Hematopoietic multipotent progenitor cell (in vitro differentiated cells): Measurements from ENCODE around the gene SEMG1. TPM values are rescaled to one million over a fixed set of nuclear protein-coding genes. Genes with fewer than 3 reads are reported as not detected.
A peak's percentile ranks its signal among the peaks of the same experiment; 100 is the strongest.

Experiments
- DNase-seq, 3 donors: peaks; one replicate each; pipeline ENCODE4 v3.0.0-alpha.2; 2011 to 2015; ENCODE audit warnings: low read depth in 2 of 3, low spot score in 2 of 3
- total RNA-seq: library from RNA; depleted of rRNA; stranded (reverse); fragments of >200 nt; gene quantifications from one replicate; pipeline ENCODE4 v1.2.3, GENCODE V29; 2012

Gene SEMG1
- total RNA-seq, result not detected

GRCh38 chr20:45206725-45207124, at the start of gene SEMG1:
Gene SEMG1 (plus strand): TSS chr20:45207033. CDS start chr20:45207054, 21 bp downstream.
- DNase-seq, result peak in 2 of 3 donors; percentile 8 to 41

GRCh38 chr20:45157962-45158361, 48.9 kb upstream of the SEMG1 start:
- DNase-seq, result no peak

GRCh38 chr20:45163083-45163803, 43.6 kb upstream of the SEMG1 start:
- no peak for DNase-seq

GRCh38 chr20:45164906-45165305, 41.9 kb upstream of the SEMG1 start:
- no peak for DNase-seq

- DNase-seq, result no peak
These were observed 33.3 kb upstream of the SEMG1 start for GRCh38 chr20:45173522-45173921.

- no peak for DNase-seq
These were observed 32.1 kb upstream of the SEMG1 start, which contains the start of gene PI3 for GRCh38 chr20:45174434-45175364. Gene PI3 (plus strand): TSS chr20:45174902. CDS start chr20:45174923, 21 bp downstream.

GRCh38 chr20:45176526-45177267, 30.1 kb upstream of the SEMG1 start:
- DNase-seq, result no peak

- DNase-seq, result no peak
These were observed 27.7 kb upstream of the SEMG1 start for GRCh38 chr20:45179166-45179565.

GRCh38 chr20:45181639-45182038, 25.2 kb upstream of the SEMG1 start:
- no peak for DNase-seq

- no peak for DNase-seq
These were observed 23.7 kb upstream of the SEMG1 start for GRCh38 chr20:45183084-45183483.

- DNase-seq, result no peak
These were observed 19.1 kb upstream of the SEMG1 start for GRCh38 chr20:45187693-45188092.

GRCh38 chr20:45189067-45189609, 17.7 kb upstream of the SEMG1 start:
- no peak for DNase-seq

GRCh38 chr20:45189861-45190260, 17.0 kb upstream of the SEMG1 start:
- no peak for DNase-seq

- DNase-seq, result no peak
These were observed 14.9 kb upstream of the SEMG1 start for GRCh38 chr20:45191926-45192325.

- no peak for DNase-seq
These were observed 13.5 kb upstream of the SEMG1 start for GRCh38 chr20:45193331-45193730.

- DNase-seq, result no peak
These were observed 3.1 kb downstream of the SEMG1 start for GRCh38 chr20:45209924-45210323.

- DNase-seq, result no peak
These were observed 5.0 kb downstream of the SEMG1 start for GRCh38 chr20:45211569-45212474.

GRCh38 chr20:45212836-45213235, 6.0 kb downstream of the SEMG1 start:
- no peak for DNase-seq

- no peak for DNase-seq
These were observed 11.3 kb downstream of the SEMG1 start for GRCh38 chr20:45218124-45218523.

- no peak for DNase-seq
These were observed 11.8 kb downstream of the SEMG1 start for GRCh38 chr20:45218636-45219035.
